Thoracic aorta (tissue), 2 donors: ENCODE data around the gene ESF1. TPM values are rescaled to one million over a fixed set of nuclear protein-coding genes. Genes with fewer than 3 reads are reported as not detected.
A peak's percentile ranks its signal among the peaks of the same experiment; 100 is the strongest.

Source experiments
- ATAC-seq: fragments of 150-250 bp; one replicate; pipeline ENCODE4 v1.8.0; 2017; ENCODE audit warnings: low read depth; ENCODE audit not compliant: insufficient number of reproducible peaks, low FRiP score
- DNase-seq: peaks from one replicate; pipeline ENCODE4 v3.0.0-alpha.2; 2020; ENCODE audit warnings: low spot score
- H3K27ac ChIP-seq, 2 donors: fragments of 200-600 bp; sonication (generic); 1 replicate in 1 of 2; 2 replicates in 1 of 2; pipeline ENCODE4 v1.5.1; 2016; ENCODE audit warnings: mild to moderate bottlenecking in 2 of 2, moderate library complexity in 2 of 2
- H3K27me3 ChIP-seq: fragments of 200-600 bp; sonication (generic); replicated peaks from 2 replicates; pipeline ENCODE4 v1.6.0; 2016; ENCODE audit warnings: mild to moderate bottlenecking; ENCODE audit not compliant: insufficient read depth
- H3K36me3 ChIP-seq: fragments of 200-600 bp; sonication (generic); one replicate; pipeline ENCODE4 v1.5.1; 2016
- H3K4me1 ChIP-seq, 2 donors: fragments of 200-600 bp; sonication (generic); 1 replicate in 1 of 2; 2 replicates in 1 of 2; pipeline versions ENCODE4 v1.5.1 to v1.6.0; 2016; ENCODE audit warnings: low read depth in 2 of 2, mild to moderate bottlenecking in 1 of 2; ENCODE audit not compliant: control insufficient read depth in 1 of 2
- H3K4me3 ChIP-seq: fragments of 200-600 bp; sonication (generic); 2 replicates; pipeline ENCODE4 v1.5.1; 2016; ENCODE audit warnings: mild to moderate bottlenecking
- H3K9me3 ChIP-seq: fragments of 200-600 bp; sonication (generic); 2 replicates; pipeline ENCODE4 v1.5.1; 2016
- total RNA-seq, 2 donors: library from RNA; depleted of rRNA; stranded (reverse); fragments of >200 nt; gene quantifications; one replicate each; pipeline versions ENCODE4 v1.1.0 to v1.2.3, GENCODE V29; 2016
- TF ChIP-seq, protein P1 (sequence below): fragments of 200-600 bp; sonication (generic); IDR thresholded peaks from one replicate; pipeline ENCODE4 v1.5.1; 2019; ENCODE audit warnings: antibody characterized with exemption

ESF1 gene
- total RNA-seq, 2 donors from 2014 or later: 9.2 to 22.8 TPM

- H3K4me3 ChIP-seq: no peak overlapping the region
- TF ChIP-seq, protein P1, sequence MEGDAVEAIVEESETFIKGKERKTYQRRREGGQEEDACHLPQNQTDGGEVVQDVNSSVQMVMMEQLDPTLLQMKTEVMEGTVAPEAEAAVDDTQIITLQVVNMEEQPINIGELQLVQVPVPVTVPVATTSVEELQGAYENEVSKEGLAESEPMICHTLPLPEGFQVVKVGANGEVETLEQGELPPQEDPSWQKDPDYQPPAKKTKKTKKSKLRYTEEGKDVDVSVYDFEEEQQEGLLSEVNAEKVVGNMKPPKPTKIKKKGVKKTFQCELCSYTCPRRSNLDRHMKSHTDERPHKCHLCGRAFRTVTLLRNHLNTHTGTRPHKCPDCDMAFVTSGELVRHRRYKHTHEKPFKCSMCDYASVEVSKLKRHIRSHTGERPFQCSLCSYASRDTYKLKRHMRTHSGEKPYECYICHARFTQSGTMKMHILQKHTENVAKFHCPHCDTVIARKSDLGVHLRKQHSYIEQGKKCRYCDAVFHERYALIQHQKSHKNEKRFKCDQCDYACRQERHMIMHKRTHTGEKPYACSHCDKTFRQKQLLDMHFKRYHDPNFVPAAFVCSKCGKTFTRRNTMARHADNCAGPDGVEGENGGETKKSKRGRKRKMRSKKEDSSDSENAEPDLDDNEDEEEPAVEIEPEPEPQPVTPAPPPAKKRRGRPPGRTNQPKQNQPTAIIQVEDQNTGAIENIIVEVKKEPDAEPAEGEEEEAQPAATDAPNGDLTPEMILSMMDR: no peak
- no peaks in the 10 kb centered on the region for H3K27me3 ChIP-seq
- H3K9me3 ChIP-seq: no peaks in the 10 kb centered on the region
- H3K4me1 ChIP-seq: peaks cover 9 to 17% of the 10 kb centered on the region in 2 donors
- ATAC-seq (no peak), DNase-seq (no peak)
- no peaks in the 10 kb centered on the region for H3K36me3 ChIP-seq
- no peak overlapping the region for H3K27ac ChIP-seq
Observed at GRCh38 chr20:13684566-13685222, 100.0 kb downstream of the ESF1 start.

DNA sequence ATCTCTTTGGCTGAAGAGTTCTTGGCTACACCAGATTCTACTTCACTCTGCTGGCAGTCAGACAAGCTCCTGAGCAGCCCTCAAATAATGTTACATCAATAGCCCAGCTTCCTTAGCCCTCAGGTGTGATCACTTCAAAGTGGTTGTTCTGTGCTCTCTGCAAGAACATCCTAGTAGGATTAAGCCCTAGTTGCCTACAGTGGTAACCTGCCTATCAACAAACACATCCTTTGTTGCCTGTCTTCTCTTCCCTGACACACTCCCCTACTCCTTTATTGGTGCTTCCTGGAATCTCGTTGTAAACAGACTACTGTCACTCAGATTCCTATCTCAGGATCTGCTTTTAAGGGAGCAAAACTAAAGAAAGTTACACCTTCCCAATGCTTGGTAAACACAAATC is 100.9 kb downstream of the ESF1 start:
- Histone ChIP-seq H3K9me3 (no peaks in the 10 kb centered on the region), H3K4me1 (peaks cover 9 to 17% of the 10 kb centered on the region in 2 donors), H3K4me3 (no peak overlapping the region), H3K27me3 (no peaks in the 10 kb centered on the region), H3K27ac (no peak overlapping the region), H3K36me3 (no peaks in the 10 kb centered on the region)
- TF ChIP-seq, protein P1: no peak
- ATAC-seq: no peak
- no peak for DNase-seq

GRCh38 chr20:13681248-13682125 is 103.2 kb downstream of the ESF1 start:
- Histone ChIP-seq H3K4me1 (peaks cover 0 to under 1% of the 10 kb centered on the region in 2 donors), H3K36me3 (no peaks in the 10 kb centered on the region), H3K27ac (no peak overlapping the region), H3K9me3 (no peaks in the 10 kb centered on the region), H3K27me3 (no peaks in the 10 kb centered on the region), H3K4me3 (no peak overlapping the region)
- TF ChIP-seq, protein P1: no peak
- peak; percentile 23 for ATAC-seq
- DNase-seq: no peak

- Histone ChIP-seq H3K4me3 (no peak overlapping the region), H3K27ac (no peak overlapping the region), H3K36me3 (no peaks in the 10 kb centered on the region), H3K27me3 (no peaks in the 10 kb centered on the region), H3K9me3 (no peaks in the 10 kb centered on the region), H3K4me1 (no peaks in the 10 kb centered on the region)
- no peak for ATAC-seq
- TF ChIP-seq, protein P1: no peak
- DNase-seq: no peak
Observed at GRCh38 chr20:13678944-13679343, 105.8 kb downstream of the ESF1 start.

DNA sequence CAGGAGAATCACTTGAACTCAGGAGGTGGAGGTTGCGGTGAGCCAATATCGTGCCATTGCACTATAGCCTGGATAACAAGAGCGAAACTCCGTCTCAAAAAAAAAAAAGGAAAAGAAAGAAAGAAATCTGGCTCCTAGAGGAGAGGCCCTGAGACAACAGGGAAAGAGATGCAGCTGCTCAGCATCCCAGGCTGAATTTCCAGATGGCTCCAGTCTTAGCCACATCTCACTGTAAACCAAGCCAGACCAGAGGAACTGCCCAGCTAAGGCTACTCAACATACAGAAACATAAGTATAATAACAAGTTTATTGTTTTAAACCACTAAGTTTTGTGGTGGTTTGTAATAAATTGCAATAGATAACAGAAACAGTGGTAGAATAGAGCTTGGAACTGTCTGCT is 107.5 kb downstream of the ESF1 start:
- TF ChIP-seq, protein P1: no peak
- H3K9me3 ChIP-seq: no peaks in the 10 kb centered on the region
- DNase-seq (no peak), ATAC-seq (no peak)
- peak overlapping the region in 1 of 2 donors; percentile 5 for H3K27ac ChIP-seq
- peaks cover 4 to 8% of the 10 kb centered on the region in 2 donors for H3K4me1 ChIP-seq
- H3K4me3 ChIP-seq: no peak overlapping the region
- no peaks in the 10 kb centered on the region for H3K36me3 ChIP-seq
- no peaks in the 10 kb centered on the region for H3K27me3 ChIP-seq
